GM12878 (cell line): Measurements from ENCODE around the gene PRTFDC1.

ENCODE experiments used
- CTCF ChIP-seq, 3 experiments: IDR thresholded peaks in 2 of 3; conservative IDR thresholded peaks in 1 of 3; 2 replicates each; pipeline ENCODE4 v1.5.1; 2011; ENCODE audit warnings: low read depth in 3 of 3, low read length in 3 of 3, mild to moderate bottlenecking in 3 of 3, control low read depth in 2 of 3, moderate library complexity in 2 of 3, inconsistent platforms in 1 of 3, mixed read lengths in 1 of 3; ENCODE audit not compliant: control insufficient read depth in 2 of 3, insufficient read depth in 1 of 3; ENCODE audit errors: extremely low read depth in 1 of 3
- NFXL1 ChIP-seq: fragments of 450-650 bp; IDR thresholded peaks from 2 replicates; pipeline ENCODE4 v1.6.1; 2017; ENCODE audit warnings: antibody characterized with exemption, mild to moderate bottlenecking, borderline replicate concordance
- NFYA ChIP-seq: IDR thresholded peaks from 2 replicates; pipeline ENCODE4 v1.6.1; 2011; ENCODE audit warnings: low read depth, mild to moderate bottlenecking, low read length, improper control_type of control experiment, borderline replicate concordance
- POLR2AphosphoS5 ChIP-seq: IDR thresholded peaks from 2 replicates; pipeline ENCODE4 v1.6.1; 2011; ENCODE audit warnings: mild to moderate bottlenecking, low read length, inconsistent platforms

DNA sequence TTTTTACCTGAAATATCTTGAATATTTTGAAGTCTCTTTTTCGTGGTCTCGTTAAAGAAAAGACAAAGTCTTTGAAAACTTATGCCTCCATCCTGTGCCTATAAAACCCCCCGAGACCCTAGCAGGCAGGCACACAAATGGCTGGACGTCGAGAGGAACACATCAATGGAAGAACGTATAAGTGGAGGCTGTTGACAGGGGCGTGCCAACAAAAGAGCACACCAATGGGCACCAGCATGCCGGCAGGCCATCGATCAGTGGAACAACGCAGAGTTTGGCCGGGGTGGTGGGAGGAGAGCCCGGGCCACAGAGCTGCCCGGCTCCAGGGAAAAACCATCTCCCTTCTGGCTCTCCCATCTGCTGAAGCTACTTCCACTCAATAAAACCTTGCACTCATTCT is 38.9 kb upstream of the PRTFDC1 start:
- TF ChIP-seq CTCF (IDR thresholded peaks at IDR 0.05 in 2 of 3, conservative IDR thresholded peaks at IDR 0.05 in 1 of 3; ENCODE audit: control insufficient read depth in 2 of 3, extremely low read depth in 1 of 3, insufficient read depth in 1 of 3, low read depth in 3 of 3, low read length in 3 of 3) (no peak), POLR2AphosphoS5 (no peak), NFXL1 (no peak), NFYA (no peak)
